GM19463 (cell line): ENCODE data around the gene CPEB4.

Source experiments
- ATAC-seq: cut with Tn5 transposase; IDR thresholded peaks from one replicate; pipeline ENCODE4 v1.9.1; 2021; ENCODE audit warnings: mild to moderate bottlenecking, moderate library complexity; ENCODE audit not compliant: unreplicated experiment

CPEB4 gene

GRCh38 chr5:173911623-173912022 is 23.5 kb downstream of the CPEB4 start:
- no peak for ATAC-seq

GRCh38 chr5:173913686-173914321 is 25.7 kb downstream of the CPEB4 start:
- ATAC-seq = no peak

GRCh38 chr5:173915310-173916014 is 27.3 kb downstream of the CPEB4 start:
- ATAC-seq = no peak

GRCh38 chr5:173916233-173916632 is 28.1 kb downstream of the CPEB4 start:
- ATAC-seq = no peak

- peak; percentile 85 for ATAC-seq
These were observed 29.9 kb downstream of the CPEB4 start for GRCh38 chr5:173917788-173918786.

- ATAC-seq = no peak
These were observed 31.3 kb downstream of the CPEB4 start for GRCh38 chr5:173919443-173919842.

- no peak for ATAC-seq
These were observed 32.0 kb downstream of the CPEB4 start for GRCh38 chr5:173920024-173920753.

- no peak for ATAC-seq
These were observed 32.9 kb downstream of the CPEB4 start for GRCh38 chr5:173920866-173921555.

- ATAC-seq = no peak
These were observed 34.4 kb downstream of the CPEB4 start for GRCh38 chr5:173922527-173922926.

- ATAC-seq = no peak
These were observed 35.3 kb downstream of the CPEB4 start for GRCh38 chr5:173923218-173924095.

GRCh38 chr5:173924899-173925298 is 36.8 kb downstream of the CPEB4 start:
- ATAC-seq = no peak

- no peak for ATAC-seq
These were observed 37.4 kb downstream of the CPEB4 start for GRCh38 chr5:173925449-173926071.

- no peak for ATAC-seq
These were observed 38.2 kb downstream of the CPEB4 start for GRCh38 chr5:173926359-173926758.

- ATAC-seq = no peak
These were observed 40.9 kb downstream of the CPEB4 start for GRCh38 chr5:173928871-173929574.

GRCh38 chr5:173932695-173933139 is 44.6 kb downstream of the CPEB4 start:
- no peak for ATAC-seq

GRCh38 chr5:173933901-173934300 is 45.8 kb downstream of the CPEB4 start:
- no peak for ATAC-seq

- no peak for ATAC-seq
These were observed 47.2 kb downstream of the CPEB4 start for GRCh38 chr5:173935396-173935795.

- ATAC-seq = no peak
These were observed 52.1 kb downstream of the CPEB4 start for GRCh38 chr5:173940269-173940668.
